Fibroblast of villous mesenchyme (primary cell): ENCODE measurements around the gene PAX7. TPM values are rescaled to one million over a fixed set of nuclear protein-coding genes. Genes with fewer than 3 reads are reported as not detected.

Source experiments
- DNase-seq: peaks from one replicate; pipeline ENCODE4 v3.0.0-alpha.2; 2010; ENCODE audit warnings: low read depth
- H3K4me3 ChIP-seq: 2 replicates; pipeline ENCODE4 v1.5.1; 2011; ENCODE audit warnings: low read depth, mild to moderate bottlenecking, low read length
- total RNA-seq: library from RNA; depleted of rRNA; stranded (reverse); fragments of >200 nt; gene quantifications from 2 replicates; pipeline ENCODE4 v1.2.3, GENCODE V29; 2012
- TF ChIP-seq, protein P1 (sequence below): IDR thresholded peaks from 2 replicates; pipeline ENCODE4 v1.5.1; 2012; ENCODE audit warnings: low read depth, mild to moderate bottlenecking, low read length; ENCODE audit not compliant: insufficient read depth

Gene PAX7
- total RNA-seq, 1 donor, result not detected

DNA sequence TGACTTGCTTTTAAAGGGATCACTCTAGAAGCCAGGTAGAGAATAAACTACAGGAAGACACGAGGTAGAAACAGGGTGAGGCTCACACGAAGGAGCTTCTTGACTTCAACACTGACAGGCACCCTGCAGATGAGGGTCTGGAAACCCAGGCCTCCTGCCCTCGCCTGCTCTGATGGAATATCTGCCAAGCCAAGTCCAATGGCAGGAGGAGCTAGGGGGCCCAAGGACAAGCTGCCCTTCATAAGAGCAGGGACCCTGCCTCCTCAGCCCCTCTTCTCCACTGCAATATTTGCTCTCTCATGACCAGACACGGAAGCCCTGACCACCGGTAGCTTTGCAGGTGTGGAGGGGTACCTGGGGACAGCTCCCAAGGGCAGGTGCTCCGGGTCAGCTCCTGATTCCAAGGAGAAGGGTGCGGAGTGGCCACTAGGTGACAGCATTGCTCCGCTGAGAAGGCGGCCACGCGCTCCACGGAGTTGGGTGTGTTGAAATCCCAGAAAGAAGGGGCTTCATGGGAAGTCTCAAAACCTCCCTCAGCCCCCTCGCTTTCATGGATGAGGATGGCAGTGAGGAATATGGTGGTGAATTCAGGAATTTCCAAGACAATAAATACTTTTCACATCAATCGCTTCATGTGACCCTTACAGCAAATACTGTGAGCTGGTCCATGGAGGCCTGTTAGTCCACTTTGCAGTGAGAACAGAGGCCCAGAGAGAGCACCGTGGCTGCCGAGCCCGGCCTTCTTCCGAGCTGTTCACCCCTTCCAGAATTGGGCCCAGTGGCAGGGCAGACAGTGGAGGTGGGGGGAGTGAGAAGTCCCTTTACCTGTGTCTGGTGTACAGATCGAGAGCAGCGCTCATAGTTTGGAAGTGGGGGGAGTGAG is 33.2 kb upstream of the PAX7 start:
- DNase-seq, result peak; percentile 42

DNA sequence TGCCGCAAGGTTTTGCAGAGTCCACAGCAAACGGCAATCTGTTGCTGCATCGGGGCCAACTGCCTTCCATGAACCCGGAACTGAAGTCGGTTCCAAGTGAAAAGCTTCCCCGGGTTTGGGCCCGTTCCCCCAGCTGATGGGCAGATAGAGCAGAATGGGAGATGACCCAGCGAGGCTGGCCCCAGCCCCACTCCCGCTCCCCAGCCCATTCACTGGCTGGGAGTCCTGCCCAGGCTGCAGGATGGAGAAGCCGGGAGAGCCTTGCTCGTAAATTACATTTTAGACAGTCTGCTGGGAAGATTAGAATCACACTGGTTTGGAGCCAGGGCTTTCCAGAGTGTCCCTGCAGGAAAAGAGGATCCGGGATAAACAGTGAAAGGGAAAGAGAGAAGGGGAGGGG is 31.6 kb upstream of the PAX7 start:
- no peak for DNase-seq
- TF ChIP-seq, protein P1, sequence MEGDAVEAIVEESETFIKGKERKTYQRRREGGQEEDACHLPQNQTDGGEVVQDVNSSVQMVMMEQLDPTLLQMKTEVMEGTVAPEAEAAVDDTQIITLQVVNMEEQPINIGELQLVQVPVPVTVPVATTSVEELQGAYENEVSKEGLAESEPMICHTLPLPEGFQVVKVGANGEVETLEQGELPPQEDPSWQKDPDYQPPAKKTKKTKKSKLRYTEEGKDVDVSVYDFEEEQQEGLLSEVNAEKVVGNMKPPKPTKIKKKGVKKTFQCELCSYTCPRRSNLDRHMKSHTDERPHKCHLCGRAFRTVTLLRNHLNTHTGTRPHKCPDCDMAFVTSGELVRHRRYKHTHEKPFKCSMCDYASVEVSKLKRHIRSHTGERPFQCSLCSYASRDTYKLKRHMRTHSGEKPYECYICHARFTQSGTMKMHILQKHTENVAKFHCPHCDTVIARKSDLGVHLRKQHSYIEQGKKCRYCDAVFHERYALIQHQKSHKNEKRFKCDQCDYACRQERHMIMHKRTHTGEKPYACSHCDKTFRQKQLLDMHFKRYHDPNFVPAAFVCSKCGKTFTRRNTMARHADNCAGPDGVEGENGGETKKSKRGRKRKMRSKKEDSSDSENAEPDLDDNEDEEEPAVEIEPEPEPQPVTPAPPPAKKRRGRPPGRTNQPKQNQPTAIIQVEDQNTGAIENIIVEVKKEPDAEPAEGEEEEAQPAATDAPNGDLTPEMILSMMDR, result no peak
- no peak overlapping the region for H3K4me3 ChIP-seq

More for the DNA sequence above, 33.2 kb upstream of the PAX7 start:
- TF ChIP-seq, protein P1, result peak; percentile 92
- no peak overlapping the region for H3K4me3 ChIP-seq

DNA sequence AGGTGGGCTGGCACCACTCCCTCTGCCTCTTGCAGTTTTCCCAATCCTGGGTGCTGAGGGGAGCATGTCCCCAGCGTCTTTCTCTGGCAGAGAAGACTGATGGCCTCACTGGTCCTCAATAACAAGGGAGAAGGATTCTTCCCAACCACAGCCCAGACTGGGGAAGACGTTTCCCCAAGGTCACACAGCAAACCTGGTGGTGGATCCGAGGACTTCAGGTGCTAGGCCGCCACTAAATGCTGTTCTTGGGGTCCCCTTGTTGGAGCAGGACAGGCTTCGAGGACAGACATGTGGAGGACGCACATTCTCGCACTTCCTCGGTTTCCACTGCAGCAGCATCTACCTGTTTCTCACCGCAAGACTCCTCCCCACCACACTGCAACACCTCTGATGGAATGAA is 30.9 kb upstream of the PAX7 start:
- no peak for DNase-seq
- no peak overlapping the region for H3K4me3 ChIP-seq
- TF ChIP-seq, protein P1, result no peak

DNA sequence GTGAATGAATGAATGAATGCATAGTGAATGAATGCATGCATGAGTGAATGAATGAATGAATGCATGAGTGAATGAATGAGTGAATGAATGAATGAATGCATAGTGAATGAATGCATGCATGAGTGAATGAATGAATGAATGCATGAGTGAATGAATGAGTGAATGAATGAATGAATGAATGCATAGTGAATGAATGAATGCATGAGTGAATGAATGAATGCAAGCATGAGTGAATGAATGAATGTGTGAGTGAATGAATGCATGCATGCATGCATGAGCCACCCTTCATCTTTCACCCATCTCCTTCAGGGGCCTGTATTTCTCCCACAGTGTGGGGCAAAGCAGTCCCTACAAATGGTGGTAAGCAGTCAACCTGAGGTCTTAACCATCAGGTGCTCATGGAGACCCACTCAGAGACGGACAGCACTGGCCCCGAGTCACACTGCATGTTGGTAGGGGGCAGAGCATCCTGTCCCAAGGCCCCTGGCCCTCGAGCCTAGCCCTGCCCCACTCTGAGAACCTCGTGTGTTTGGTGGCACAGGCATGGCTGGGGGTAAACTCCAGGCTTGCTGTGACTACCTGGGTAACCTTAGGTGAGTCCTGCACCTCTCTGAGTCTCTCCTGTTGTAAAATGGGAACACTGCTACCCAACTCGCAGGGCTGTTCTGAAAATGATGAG is 28.0 kb upstream of the PAX7 start:
- no peak for DNase-seq
- no peak overlapping the region for H3K4me3 ChIP-seq
- TF ChIP-seq, protein P1, result no peak

GRCh38 chr1:18603212-18603852 is 27.3 kb upstream of the PAX7 start:
- TF ChIP-seq, protein P1, result no peak
- DNase-seq, result no peak
- H3K4me3 ChIP-seq, result no peak overlapping the region

GRCh38 chr1:18606443-18607288 is 24.0 kb upstream of the PAX7 start:
- no peak for DNase-seq
- no peak overlapping the region for H3K4me3 ChIP-seq
- TF ChIP-seq, protein P1, result no peak
